Liver (tissue), 9 donors: ENCODE data around the gene DYNC1H1. TPM values are rescaled to one million over a fixed set of nuclear protein-coding genes. Genes with fewer than 3 reads are reported as not detected.
A peak's percentile ranks its signal among the peaks of the same experiment; 100 is the strongest.

Experiments
- DNase-seq: peaks from one replicate; pipeline ENCODE4 v3.0.0-alpha.2; 2017; ENCODE audit warnings: low spot score
- H3K27ac ChIP-seq, 2 donors: one replicate each; pipeline ENCODE4 v1.7.0; 2013; ENCODE audit warnings: inconsistent platforms in 2 of 2, low read length in 2 of 2, control low read depth in 1 of 2, low read depth in 1 of 2, mild to moderate bottlenecking in 1 of 2
- H3K27me3 ChIP-seq, 4 donors: one replicate each; pipeline versions ENCODE4 v1.6.1 to v1.7.0; 2013; ENCODE audit warnings: low read length in 3 of 4, inconsistent platforms in 1 of 4, mild to moderate bottlenecking in 1 of 4, moderate library complexity in 1 of 4; ENCODE audit not compliant: control insufficient read depth in 4 of 4, insufficient read depth in 4 of 4
- H3K36me3 ChIP-seq, 4 donors: one replicate each; pipeline versions ENCODE4 v1.6.1 to v1.7.0; 2013; ENCODE audit warnings: low read length in 3 of 4, mild to moderate bottlenecking in 3 of 4, low read depth in 1 of 4, moderate library complexity in 1 of 4; ENCODE audit not compliant: control insufficient read depth in 4 of 4, insufficient read depth in 3 of 4
- H3K4me1 ChIP-seq, 4 donors: one replicate each; pipeline versions ENCODE4 v1.6.1 to v1.7.0; 2013; ENCODE audit warnings: low read length in 3 of 4, mild to moderate bottlenecking in 3 of 4, moderate library complexity in 1 of 4; ENCODE audit not compliant: control insufficient read depth in 4 of 4, insufficient read depth in 4 of 4
- H3K4me3 ChIP-seq, 3 donors: one replicate each; pipeline versions ENCODE4 v1.6.1 to v1.7.0; 2013; ENCODE audit warnings: low read length in 3 of 3, control low read depth in 1 of 3, low read depth in 1 of 3, mild to moderate bottlenecking in 1 of 3
- H3K9ac ChIP-seq, 2 donors: one replicate each; pipeline ENCODE4 v1.7.0; 2013; ENCODE audit warnings: low read length in 2 of 2, mild to moderate bottlenecking in 2 of 2, moderate library complexity in 2 of 2, control low read depth in 1 of 2, low read depth in 1 of 2
- H3K9me3 ChIP-seq, 4 donors: one replicate each; pipeline versions ENCODE4 v1.6.1 to v1.7.0; 2013; ENCODE audit warnings: low read length in 3 of 4; ENCODE audit not compliant: control insufficient read depth in 4 of 4
- EGR1 ChIP-seq, 2 donors: IDR thresholded peaks; 2 replicates each; pipeline ENCODE4 v1.6.1; 2016 to 2018; ENCODE audit warnings: antibody characterized with exemption in 2 of 2, low read depth in 2 of 2
- FOXA1 ChIP-seq: IDR thresholded peaks from 2 replicates; pipeline ENCODE4 v1.6.1; 2016; ENCODE audit warnings: antibody characterized with exemption
- GABPA ChIP-seq, 2 donors: IDR thresholded peaks in 1 of 2; conservative IDR thresholded peaks in 1 of 2; 2 replicates each; pipeline ENCODE4 v1.6.1; 2016; ENCODE audit warnings: antibody characterized with exemption in 2 of 2, mild to moderate bottlenecking in 1 of 2, moderate library complexity in 1 of 2
- HNF4A ChIP-seq, 2 donors: conservative IDR thresholded peaks; 2 replicates each; pipeline ENCODE4 v1.6.1; 2016; ENCODE audit warnings: antibody characterized with exemption in 2 of 2, mild to moderate bottlenecking in 2 of 2
- JUND ChIP-seq, 2 donors: IDR thresholded peaks; 2 replicates each; pipeline ENCODE4 v1.6.1; 2016; ENCODE audit warnings: antibody characterized with exemption in 2 of 2
- SP1 ChIP-seq: IDR thresholded peaks from 2 replicates; pipeline ENCODE4 v1.6.1; 2018; ENCODE audit warnings: antibody characterized with exemption, mild to moderate bottlenecking
- TAF1 ChIP-seq: conservative IDR thresholded peaks from 2 replicates; pipeline ENCODE4 v1.6.1; 2016; ENCODE audit warnings: antibody characterized with exemption, mild to moderate bottlenecking
- YY1 ChIP-seq: IDR thresholded peaks from 2 replicates; pipeline ENCODE4 v1.6.1; 2016; ENCODE audit warnings: antibody characterized with exemption, mild to moderate bottlenecking
- WGBS: extraction: QIAGEN DNeasy Blood & Tissue Kit; methylation state at CpG from one replicate; pipeline ENCODE4 v1.1.7; 2013; 5-methylcytosine and 5-hydroxymethylcytosine counted together
- polyA plus RNA-seq, 2 donors: library from polyadenylated mRNA; stranded (reverse) in 1 of 2; unstranded in 1 of 2; fragments of 200-250 nt in 1 of 2; fragments of >200 nt in 1 of 2; fragmentation: Nextera tagmentation in 1 of 2; extraction: Ambion mirVana in 1 of 2; gene quantifications; one replicate each; pipeline versions ENCODE4 v1.2.1 to v1.2.3, GENCODE V29; 2013 to 2015
- total RNA-seq, 2 donors: library from RNA; depleted of rRNA; stranded (reverse); fragments of >200 nt; gene quantifications; one replicate each; pipeline ENCODE4 v1.2.3, GENCODE V29; 2014
- TF ChIP-seq, protein P1 (sequence below): fragments of 150-350 bp; IDR thresholded peaks from 2 replicates; pipeline ENCODE4 v1.5.1; 2017; ENCODE audit warnings: improper control_type of control experiment, low read depth, low read length; ENCODE audit not compliant: missing input control
- TF ChIP-seq, protein P2 (sequence below): IDR thresholded peaks from 2 replicates; pipeline ENCODE4 v1.6.1; 2016; ENCODE audit warnings: antibody characterized with exemption, mild to moderate bottlenecking
- TF ChIP-seq, protein P3 (sequence below): IDR thresholded peaks from 2 replicates; pipeline ENCODE4 v1.6.1; 2016; ENCODE audit warnings: antibody characterized with exemption
- TF ChIP-seq, protein P4 (sequence below): IDR thresholded peaks from 2 replicates; pipeline ENCODE4 v1.6.1; 2016; ENCODE audit warnings: antibody characterized with exemption
- donor health status: healthy.
- donor health status: healthy.
- donor health status: healthy.
- donor health status: healthy.
- donor health status: healthy.

DYNC1H1 gene
- total and polyA plus RNA-seq, 4 donors, result 50.3 to 201 (median 82.6) TPM

DNA sequence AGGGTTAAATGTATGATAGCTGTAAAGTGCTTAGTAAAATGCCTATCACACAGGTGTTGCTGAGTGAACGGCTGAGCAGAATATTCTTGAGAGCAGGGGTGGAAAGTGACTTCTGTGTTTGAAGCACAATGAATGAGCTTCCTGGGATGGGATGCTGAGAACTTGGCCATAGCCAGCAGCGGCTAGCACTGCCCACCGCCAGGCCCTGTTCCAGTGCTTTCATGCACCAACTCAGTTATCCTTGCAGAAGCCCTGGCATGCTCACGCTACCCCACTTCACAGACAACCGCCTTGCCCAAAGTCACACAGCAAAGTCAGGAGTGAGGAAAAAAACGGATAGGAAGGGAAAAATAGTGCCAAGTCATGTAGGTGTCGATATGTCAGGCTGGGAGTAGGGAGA is 10.9 kb downstream of the DYNC1H1 start:
- DNase-seq, result no peak
- WGBS, result 88% methylated on average over 7 of the region's 7 CpGs
- Histone ChIP-seq H3K4me3 (no peak overlapping the region), H3K9ac (no peak overlapping the region), H3K27ac (no peak overlapping the region), H3K36me3 (peaks cover 0 to 23% (median 17%) of the 10 kb centered on the region in 4 donors), H3K9me3 (no peaks in the 10 kb centered on the region), H3K27me3 (no peaks in the 10 kb centered on the region), H3K4me1 (peaks cover 3 to 24% (median 12%) of the 10 kb centered on the region in 4 donors)
- TF ChIP-seq YY1 (no peak), FOXA1 (no peak), HNF4A (conservative IDR thresholded peaks at IDR 0.05) (no peak), TAF1 (no peak), EGR1 (IDR thresholded peaks at IDR 0.05; ENCODE audit: low read depth in 2 of 2) (no peak), JUND (IDR thresholded peaks at IDR 0.05) (no peak), SP1 (no peak), GABPA (IDR thresholded peaks at IDR 0.05 in 1 of 2, conservative IDR thresholded peaks at IDR 0.05 in 1 of 2) (no peak)
- TF ChIP-seq, protein P1, sequence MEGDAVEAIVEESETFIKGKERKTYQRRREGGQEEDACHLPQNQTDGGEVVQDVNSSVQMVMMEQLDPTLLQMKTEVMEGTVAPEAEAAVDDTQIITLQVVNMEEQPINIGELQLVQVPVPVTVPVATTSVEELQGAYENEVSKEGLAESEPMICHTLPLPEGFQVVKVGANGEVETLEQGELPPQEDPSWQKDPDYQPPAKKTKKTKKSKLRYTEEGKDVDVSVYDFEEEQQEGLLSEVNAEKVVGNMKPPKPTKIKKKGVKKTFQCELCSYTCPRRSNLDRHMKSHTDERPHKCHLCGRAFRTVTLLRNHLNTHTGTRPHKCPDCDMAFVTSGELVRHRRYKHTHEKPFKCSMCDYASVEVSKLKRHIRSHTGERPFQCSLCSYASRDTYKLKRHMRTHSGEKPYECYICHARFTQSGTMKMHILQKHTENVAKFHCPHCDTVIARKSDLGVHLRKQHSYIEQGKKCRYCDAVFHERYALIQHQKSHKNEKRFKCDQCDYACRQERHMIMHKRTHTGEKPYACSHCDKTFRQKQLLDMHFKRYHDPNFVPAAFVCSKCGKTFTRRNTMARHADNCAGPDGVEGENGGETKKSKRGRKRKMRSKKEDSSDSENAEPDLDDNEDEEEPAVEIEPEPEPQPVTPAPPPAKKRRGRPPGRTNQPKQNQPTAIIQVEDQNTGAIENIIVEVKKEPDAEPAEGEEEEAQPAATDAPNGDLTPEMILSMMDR, result no peak
- TF ChIP-seq, protein P2, sequence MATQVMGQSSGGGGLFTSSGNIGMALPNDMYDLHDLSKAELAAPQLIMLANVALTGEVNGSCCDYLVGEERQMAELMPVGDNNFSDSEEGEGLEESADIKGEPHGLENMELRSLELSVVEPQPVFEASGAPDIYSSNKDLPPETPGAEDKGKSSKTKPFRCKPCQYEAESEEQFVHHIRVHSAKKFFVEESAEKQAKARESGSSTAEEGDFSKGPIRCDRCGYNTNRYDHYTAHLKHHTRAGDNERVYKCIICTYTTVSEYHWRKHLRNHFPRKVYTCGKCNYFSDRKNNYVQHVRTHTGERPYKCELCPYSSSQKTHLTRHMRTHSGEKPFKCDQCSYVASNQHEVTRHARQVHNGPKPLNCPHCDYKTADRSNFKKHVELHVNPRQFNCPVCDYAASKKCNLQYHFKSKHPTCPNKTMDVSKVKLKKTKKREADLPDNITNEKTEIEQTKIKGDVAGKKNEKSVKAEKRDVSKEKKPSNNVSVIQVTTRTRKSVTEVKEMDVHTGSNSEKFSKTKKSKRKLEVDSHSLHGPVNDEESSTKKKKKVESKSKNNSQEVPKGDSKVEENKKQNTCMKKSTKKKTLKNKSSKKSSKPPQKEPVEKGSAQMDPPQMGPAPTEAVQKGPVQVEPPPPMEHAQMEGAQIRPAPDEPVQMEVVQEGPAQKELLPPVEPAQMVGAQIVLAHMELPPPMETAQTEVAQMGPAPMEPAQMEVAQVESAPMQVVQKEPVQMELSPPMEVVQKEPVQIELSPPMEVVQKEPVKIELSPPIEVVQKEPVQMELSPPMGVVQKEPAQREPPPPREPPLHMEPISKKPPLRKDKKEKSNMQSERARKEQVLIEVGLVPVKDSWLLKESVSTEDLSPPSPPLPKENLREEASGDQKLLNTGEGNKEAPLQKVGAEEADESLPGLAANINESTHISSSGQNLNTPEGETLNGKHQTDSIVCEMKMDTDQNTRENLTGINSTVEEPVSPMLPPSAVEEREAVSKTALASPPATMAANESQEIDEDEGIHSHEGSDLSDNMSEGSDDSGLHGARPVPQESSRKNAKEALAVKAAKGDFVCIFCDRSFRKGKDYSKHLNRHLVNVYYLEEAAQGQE, result no peak
- TF ChIP-seq, protein P3, sequence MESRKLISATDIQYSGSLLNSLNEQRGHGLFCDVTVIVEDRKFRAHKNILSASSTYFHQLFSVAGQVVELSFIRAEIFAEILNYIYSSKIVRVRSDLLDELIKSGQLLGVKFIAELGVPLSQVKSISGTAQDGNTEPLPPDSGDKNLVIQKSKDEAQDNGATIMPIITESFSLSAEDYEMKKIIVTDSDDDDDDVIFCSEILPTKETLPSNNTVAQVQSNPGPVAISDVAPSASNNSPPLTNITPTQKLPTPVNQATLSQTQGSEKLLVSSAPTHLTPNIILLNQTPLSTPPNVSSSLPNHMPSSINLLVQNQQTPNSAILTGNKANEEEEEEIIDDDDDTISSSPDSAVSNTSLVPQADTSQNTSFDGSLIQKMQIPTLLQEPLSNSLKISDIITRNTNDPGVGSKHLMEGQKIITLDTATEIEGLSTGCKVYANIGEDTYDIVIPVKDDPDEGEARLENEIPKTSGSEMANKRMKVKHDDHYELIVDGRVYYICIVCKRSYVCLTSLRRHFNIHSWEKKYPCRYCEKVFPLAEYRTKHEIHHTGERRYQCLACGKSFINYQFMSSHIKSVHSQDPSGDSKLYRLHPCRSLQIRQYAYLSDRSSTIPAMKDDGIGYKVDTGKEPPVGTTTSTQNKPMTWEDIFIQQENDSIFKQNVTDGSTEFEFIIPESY, result no peak

DNA sequence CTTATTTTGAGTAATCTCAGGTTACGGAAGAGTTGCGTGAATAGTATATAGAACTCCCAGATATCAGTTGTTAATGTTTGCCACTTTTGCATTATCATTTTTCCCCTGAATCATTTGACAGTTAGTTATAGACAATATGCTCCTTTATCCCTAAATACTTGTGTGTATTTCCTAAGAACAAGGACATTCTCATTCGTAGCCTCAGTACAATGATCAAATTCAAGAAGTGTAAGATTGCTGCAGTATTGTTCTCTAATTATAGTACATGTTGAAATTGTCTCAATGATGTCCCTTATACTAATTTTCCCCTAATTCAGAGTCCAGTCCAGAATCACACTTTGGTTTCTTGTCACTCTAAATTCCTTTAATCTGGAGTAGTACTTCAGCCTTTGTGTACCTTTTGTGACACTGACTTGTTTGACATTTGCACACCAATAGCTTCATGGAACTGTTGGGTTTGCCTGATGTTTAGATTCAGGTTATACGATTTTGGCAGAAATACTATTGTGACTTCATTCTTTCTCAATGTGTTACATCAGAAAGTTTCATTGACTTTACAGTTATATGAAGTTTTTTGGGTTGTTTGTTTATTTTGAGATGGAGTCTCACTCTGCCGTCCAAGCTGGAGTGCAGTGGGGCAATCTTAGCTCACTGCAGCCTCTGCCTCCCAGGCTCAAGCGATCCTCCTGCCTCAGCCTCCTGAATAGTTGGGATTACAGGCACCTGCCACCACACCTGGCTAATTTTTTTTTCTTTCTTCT is 13.1 kb downstream of the DYNC1H1 start:
- Histone ChIP-seq H3K27me3 (no peaks in the 10 kb centered on the region), H3K4me3 (no peak overlapping the region), H3K36me3 (peaks cover 3 to 38% (median 34%) of the 10 kb centered on the region in 4 donors), H3K4me1 (peaks cover 0 to 4% (median 0%) of the 10 kb centered on the region in 4 donors), H3K27ac (no peak overlapping the region), H3K9me3 (no peaks in the 10 kb centered on the region), H3K9ac (no peak overlapping the region)
- WGBS, result 88% methylated on average over 6 of the region's 6 CpGs
- TF ChIP-seq YY1, result no peak
- TF ChIP-seq EGR1 (IDR thresholded peaks at IDR 0.05; ENCODE audit: low read depth in 2 of 2), result peak in 1 of 2 donors; percentile 12
- TF ChIP-seq, protein P4, sequence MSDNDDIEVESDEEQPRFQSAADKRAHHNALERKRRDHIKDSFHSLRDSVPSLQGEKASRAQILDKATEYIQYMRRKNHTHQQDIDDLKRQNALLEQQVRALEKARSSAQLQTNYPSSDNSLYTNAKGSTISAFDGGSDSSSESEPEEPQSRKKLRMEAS, result no peak
- DNase-seq, result no peak
